Endodermal cell (in vitro differentiated cells): ENCODE measurements around the gene THUMPD3. TPM values are rescaled to one million over a fixed set of nuclear protein-coding genes. Genes with fewer than 3 reads are reported as not detected.

Source experiments
- DNase-seq: peaks from one replicate; pipeline ENCODE4 v3.0.0-alpha.2; 2017
- H3K27ac ChIP-seq: 2 replicates; pipeline ENCODE4 v1.5.1; 2013; ENCODE audit warnings: mild to moderate bottlenecking, low read depth, low read length, moderate library complexity
- H3K27me3 ChIP-seq: 2 replicates; pipeline ENCODE4 v1.6.1; 2013; ENCODE audit warnings: mild to moderate bottlenecking, low read length, moderate library complexity; ENCODE audit not compliant: insufficient read depth, control insufficient read depth, poor library complexity, severe bottlenecking
- H3K36me3 ChIP-seq: 2 replicates; pipeline ENCODE4 v1.7.0; 2013; ENCODE audit warnings: mild to moderate bottlenecking, low read length, moderate library complexity; ENCODE audit not compliant: control insufficient read depth, insufficient read depth
- H3K4me1 ChIP-seq: one replicate; pipeline ENCODE4 v1.7.0; 2013; ENCODE audit warnings: low read length; ENCODE audit not compliant: control insufficient read depth, insufficient read depth
- H3K4me3 ChIP-seq: 2 replicates; pipeline ENCODE4 v1.5.1; 2013; ENCODE audit warnings: mild to moderate bottlenecking, low read length, moderate library complexity
- H3K9ac ChIP-seq: 2 replicates; pipeline ENCODE4 v1.6.1; 2013; ENCODE audit warnings: mild to moderate bottlenecking, low read length, moderate library complexity; ENCODE audit not compliant: poor library complexity, severe bottlenecking; ENCODE audit errors: extremely low read depth
- H3K9me3 ChIP-seq: 2 replicates; pipeline ENCODE4 v1.6.1; 2013; ENCODE audit warnings: mild to moderate bottlenecking, low read length, moderate library complexity; ENCODE audit not compliant: control insufficient read depth
- H3K27ac Mint-ChIP-seq: 2 replicates; pipeline ENCODE4 v1.8.0; 2020; ENCODE audit warnings: mixed read lengths
- H3K27me3 Mint-ChIP-seq: 2 replicates; pipeline ENCODE4 v1.8.0; 2021; ENCODE audit warnings: mild to moderate bottlenecking, mixed read lengths; ENCODE audit not compliant: insufficient read depth
- H3K36me3 Mint-ChIP-seq: 2 replicates; pipeline ENCODE4 v1.8.0; 2020; ENCODE audit warnings: low read depth, mixed read lengths
- H3K4me1 Mint-ChIP-seq: 2 replicates; pipeline ENCODE4 v1.8.0; 2020; ENCODE audit warnings: mixed read lengths
- H3K4me3 Mint-ChIP-seq: 2 replicates; pipeline ENCODE4 v1.8.0; 2020; ENCODE audit warnings: mild to moderate bottlenecking, moderate library complexity, mixed read lengths
- H3K9me3 Mint-ChIP-seq: 2 replicates; pipeline ENCODE4 v1.8.0; 2020; ENCODE audit warnings: mild to moderate bottlenecking, mixed read lengths
- CTCF ChIP-seq: fragments of 200-600 bp; sonication (generic); conservative IDR thresholded peaks from 2 replicates; pipeline ENCODE4 v1.5.0; 2021; ENCODE audit warnings: antibody characterized with exemption, mild to moderate bottlenecking
- WGBS, 2 experiments: methylation state at CpG; one replicate each; pipeline versions ENCODE4 v1.1.5 to v1.1.7; 2013; ENCODE audit warnings: missing lambda C conversion rate in 2 of 2, mixed read lengths in 1 of 2; ENCODE audit not compliant: insufficient coverage in 1 of 2, insufficient read length in 1 of 2; 5-methylcytosine and 5-hydroxymethylcytosine counted together
- total RNA-seq, 2 donors: library from RNA; stranded (reverse); fragmentation: NEBNext Ultra II Directional in 1 of 2; extraction: Animal tissue kit (Norgen Biotek cat#: 25700) in 1 of 2; gene quantifications; 2 replicates in 1 of 2; 3 replicates in 1 of 2; pipeline ENCODE4 v1.2.1, GENCODE V29; 2021

THUMPD3 gene
- total RNA-seq, 2 donors from 2014 or later = 55.7 to 61.8 TPM

- no peak for DNase-seq
- no peaks in the 10 kb centered on the region for H3K36me3 Mint-ChIP-seq
- H3K4me1 Mint-ChIP-seq = peaks cover 8% of the 10 kb centered on the region
- Histone ChIP-seq H3K36me3 (no peaks in the 10 kb centered on the region), H3K9me3 (no peaks in the 10 kb centered on the region), H3K9ac (no peak overlapping the region), H3K4me3 (no peak overlapping the region), H3K4me1 (no peaks in the 10 kb centered on the region), H3K27me3 (no peaks in the 10 kb centered on the region), H3K27ac (no peak overlapping the region)
- H3K27me3 Mint-ChIP-seq = no peaks in the 10 kb centered on the region
- H3K4me3 Mint-ChIP-seq = no peak overlapping the region
- 92 to 100% methylated on average over 1 of the region's 1 CpG for WGBS, 2 experiments
- H3K27ac Mint-ChIP-seq = no peak overlapping the region
- H3K9me3 Mint-ChIP-seq = no peaks in the 10 kb centered on the region
- no peak for TF ChIP-seq CTCF
Observed at GRCh38 chr3:9346141-9346540, 16.7 kb upstream of the THUMPD3 start.

GRCh38 chr3:9347081-9347480 is 15.8 kb upstream of the THUMPD3 start:
- H3K27me3 ChIP-seq = no peaks in the 10 kb centered on the region
- no peak overlapping the region for H3K27ac ChIP-seq
- no peak overlapping the region for H3K4me3 Mint-ChIP-seq
- H3K36me3 Mint-ChIP-seq = no peaks in the 10 kb centered on the region
- no peak overlapping the region for H3K9ac ChIP-seq
- no peak overlapping the region for H3K27ac Mint-ChIP-seq
- H3K4me1 ChIP-seq = no peaks in the 10 kb centered on the region
- no peaks in the 10 kb centered on the region for H3K27me3 Mint-ChIP-seq
- no peak for TF ChIP-seq CTCF
- H3K9me3 ChIP-seq = no peaks in the 10 kb centered on the region
- H3K4me3 ChIP-seq = no peak overlapping the region
- DNase-seq = no peak
- peaks cover 14% of the 10 kb centered on the region for H3K4me1 Mint-ChIP-seq
- WGBS, 2 experiments = 94 to 100% methylated on average over 2 to 5 of the region's 5 CpGs
- H3K9me3 Mint-ChIP-seq = no peaks in the 10 kb centered on the region
- no peaks in the 10 kb centered on the region for H3K36me3 ChIP-seq

GRCh38 chr3:9347887-9348286 is 15.0 kb upstream of the THUMPD3 start:
- no peak overlapping the region for H3K4me3 Mint-ChIP-seq
- Histone ChIP-seq H3K36me3 (no peaks in the 10 kb centered on the region), H3K9ac (no peak overlapping the region), H3K4me3 (no peak overlapping the region), H3K27me3 (no peaks in the 10 kb centered on the region), H3K4me1 (peaks cover 3% of the 10 kb centered on the region), H3K27ac (no peak overlapping the region), H3K9me3 (no peaks in the 10 kb centered on the region)
- WGBS, 2 experiments = 78% methylated on average over 2 of the region's 2 CpGs; no CpG with 5 or more reads in 1 of the 2 experiments
- no peaks in the 10 kb centered on the region for H3K36me3 Mint-ChIP-seq
- H3K9me3 Mint-ChIP-seq = no peaks in the 10 kb centered on the region
- TF ChIP-seq CTCF = no peak
- no peaks in the 10 kb centered on the region for H3K27me3 Mint-ChIP-seq
- H3K27ac Mint-ChIP-seq = no peak overlapping the region
- no peak for DNase-seq
- peaks cover 20% of the 10 kb centered on the region for H3K4me1 Mint-ChIP-seq
